RKO (cell line): Measurements from ENCODE around the gene STN1.
"Not testable (repeated sequence)": the region's sequence is repeated elsewhere in the genome, so short reads cannot be mapped to it uniquely, and the experiment has no call there.

Source experiments
- DNase-seq: peaks from one replicate; pipeline ENCODE4 v3.0.0-alpha.2; 2016; ENCODE audit warnings: low spot score

Gene STN1

DNA sequence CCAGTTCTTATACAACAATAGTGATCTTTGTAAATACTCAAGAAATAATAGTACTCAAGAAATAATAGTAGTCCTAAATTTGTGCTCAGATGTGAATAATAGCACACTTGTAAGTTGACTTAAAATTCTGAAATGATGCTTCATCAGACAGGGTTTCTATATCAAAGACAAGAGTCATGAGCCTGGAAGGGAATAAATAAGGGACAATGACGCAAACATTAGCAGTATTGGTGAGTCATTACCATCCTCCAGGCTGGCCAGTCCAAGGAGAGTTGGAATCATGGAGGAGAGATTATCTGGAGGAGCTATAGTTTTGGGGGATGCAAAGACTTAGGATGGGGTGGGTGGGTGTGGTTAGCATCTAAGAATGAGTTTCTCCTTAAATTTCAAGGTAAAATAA lies 56.5 kb downstream of the STN1 start:
- DNase-seq = peak; percentile 73

DNA sequence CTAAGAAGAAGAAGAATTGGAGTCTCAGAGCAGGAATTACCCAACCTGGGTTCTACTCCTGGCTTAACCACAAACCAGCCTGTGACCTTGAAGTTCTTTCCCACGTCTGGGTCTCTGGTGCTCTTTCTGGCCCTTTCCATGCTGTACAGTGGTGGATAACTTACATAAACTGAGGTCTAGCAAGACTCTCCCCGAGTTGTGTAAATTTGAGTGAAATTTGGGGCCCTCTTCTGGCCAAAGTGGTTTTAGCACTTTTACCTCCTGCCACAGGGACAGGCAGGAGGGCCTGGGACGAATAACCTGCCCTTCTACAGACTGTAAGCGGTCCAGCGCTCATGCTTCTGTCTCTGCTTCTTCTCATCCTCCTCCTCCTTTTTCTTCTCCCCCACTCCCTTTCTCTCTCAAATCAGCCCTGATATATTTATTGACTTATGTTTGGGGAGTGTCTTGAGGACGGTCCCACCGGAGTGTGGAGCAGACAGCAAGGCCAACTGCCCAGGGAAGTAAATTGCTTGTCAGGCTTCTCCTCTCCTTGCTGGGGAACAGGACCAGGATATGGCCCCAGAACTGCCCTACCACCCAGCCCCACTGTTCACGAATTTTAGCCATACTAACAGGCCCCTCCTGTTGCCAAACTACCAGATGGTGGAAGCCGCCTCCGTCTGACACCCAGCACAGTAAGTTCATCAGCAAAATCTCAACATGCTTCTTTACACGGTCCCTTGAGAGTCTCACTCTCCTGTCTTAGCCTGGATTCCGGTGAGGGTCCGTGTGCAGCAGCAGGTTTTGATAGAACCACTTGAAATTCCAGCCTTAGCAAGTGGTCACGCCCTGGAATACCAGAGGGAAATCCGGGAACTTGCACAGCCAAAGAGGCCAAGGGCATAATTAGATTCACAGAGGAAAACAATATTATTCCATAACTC lies 58.6 kb downstream of the STN1 start:
- DNase-seq = peak; percentile 62

DNA sequence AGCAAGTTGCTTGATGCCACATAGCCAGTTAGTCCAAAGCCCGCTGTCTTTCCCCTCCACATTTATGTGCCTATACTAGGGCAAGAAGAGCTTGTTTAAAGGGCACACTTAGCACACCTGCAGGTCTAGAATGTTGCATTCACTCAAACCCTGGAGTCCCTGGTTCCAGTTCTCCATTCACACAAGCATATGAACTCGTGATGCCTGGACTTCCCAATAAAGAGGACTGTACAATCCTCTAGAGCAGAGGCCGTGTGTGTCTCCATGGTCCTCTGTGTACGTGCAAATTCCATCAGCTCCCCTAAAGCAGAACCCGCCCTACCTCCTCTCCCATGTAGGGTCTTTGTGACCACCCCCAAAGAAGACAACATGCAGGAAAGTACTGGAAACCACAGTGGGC lies 59.6 kb downstream of the STN1 start:
- DNase-seq = no peak

DNA sequence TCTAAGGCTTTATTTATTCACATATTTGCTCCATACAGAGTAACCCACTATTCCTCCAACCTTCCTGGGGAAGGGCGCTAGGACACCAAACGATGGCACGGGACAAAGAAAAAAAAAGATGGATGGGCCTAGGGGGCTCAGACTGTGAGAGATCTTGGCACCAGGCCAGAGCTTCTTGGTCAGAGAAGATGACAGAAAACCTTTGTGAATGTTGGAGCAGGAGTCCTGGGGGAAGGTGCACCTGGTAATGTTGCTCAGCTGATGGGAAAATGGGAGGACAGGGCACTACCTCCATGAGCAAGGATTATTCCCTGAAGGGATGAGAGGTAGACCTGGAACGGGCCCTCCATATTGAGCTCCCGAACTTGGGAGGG lies 61.2 kb downstream of the STN1 start:
- DNase-seq = no peak

DNA sequence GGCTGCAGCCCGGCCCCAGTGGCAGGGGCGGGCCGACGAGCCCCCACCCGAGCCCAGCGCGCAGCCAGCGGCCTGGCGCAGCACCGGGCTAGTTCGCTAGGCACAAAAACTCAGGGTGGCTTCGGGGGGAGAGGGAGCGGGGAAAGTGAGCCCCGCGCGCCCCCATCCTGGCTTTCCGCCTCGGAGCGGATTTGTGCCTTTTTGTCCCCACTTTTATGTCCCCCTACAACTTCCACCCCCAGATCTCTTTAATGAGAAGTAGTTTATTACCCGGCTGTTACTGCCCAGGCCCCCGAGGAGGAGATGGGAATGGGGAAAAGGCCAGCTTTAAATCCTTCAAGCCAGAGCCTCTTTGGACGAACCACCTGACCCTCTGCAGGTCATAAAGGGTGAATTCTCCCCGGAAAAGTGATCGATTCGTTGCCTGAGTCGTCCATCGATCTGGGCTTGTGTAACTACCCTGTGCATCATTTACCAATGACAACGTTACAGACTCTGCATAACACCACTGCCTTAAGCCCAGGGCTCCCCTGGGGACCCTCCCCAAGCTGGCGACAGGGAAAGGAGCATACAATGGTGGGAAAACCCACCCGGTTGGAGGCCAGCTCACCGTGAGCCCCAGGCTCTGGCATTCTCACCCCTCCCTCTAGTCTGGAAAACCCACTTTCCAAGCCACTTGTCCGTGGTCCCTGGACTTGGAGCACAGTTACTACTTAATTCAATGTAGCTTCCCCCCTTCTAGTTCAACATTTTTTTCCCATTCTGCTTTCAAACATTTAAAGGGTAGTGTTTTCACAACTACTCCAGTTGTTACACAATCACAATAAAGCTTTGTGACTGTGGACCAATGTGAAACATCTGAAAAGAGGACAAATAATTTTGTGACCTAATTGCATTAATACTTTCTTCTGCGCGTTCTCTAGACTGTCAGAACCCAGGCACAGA lies 61.9 kb downstream of the STN1 start:
- no peak for DNase-seq

DNA sequence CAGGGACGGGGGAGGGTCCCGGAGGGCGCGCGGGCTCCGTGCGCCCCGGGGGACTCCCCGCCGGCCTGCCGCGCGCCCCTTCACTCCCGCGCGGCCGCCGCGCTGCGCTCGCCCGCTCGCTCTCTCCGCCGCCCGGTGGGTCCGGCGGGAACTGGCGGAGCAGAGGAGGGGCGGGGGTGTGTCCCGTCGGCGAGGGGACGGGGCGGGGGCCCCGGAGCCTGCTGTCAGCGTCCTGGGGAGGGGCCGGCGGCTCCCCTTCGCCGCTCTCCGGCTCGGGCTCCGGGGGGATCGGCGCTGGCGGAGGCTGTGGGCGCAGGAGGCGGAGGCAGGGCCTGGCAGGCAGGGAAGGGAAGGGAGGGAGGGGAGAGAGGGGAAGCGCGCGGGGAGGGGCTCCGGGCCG lies 62.6 kb downstream of the STN1 start, which contains the start of gene SH3PXD2A:
Gene SH3PXD2A (minus strand): TSS at position 153 of the 400 bp plus-strand sequence. CDS start 310 bp downstream, outside the sequence.
- no peak for DNase-seq

DNA sequence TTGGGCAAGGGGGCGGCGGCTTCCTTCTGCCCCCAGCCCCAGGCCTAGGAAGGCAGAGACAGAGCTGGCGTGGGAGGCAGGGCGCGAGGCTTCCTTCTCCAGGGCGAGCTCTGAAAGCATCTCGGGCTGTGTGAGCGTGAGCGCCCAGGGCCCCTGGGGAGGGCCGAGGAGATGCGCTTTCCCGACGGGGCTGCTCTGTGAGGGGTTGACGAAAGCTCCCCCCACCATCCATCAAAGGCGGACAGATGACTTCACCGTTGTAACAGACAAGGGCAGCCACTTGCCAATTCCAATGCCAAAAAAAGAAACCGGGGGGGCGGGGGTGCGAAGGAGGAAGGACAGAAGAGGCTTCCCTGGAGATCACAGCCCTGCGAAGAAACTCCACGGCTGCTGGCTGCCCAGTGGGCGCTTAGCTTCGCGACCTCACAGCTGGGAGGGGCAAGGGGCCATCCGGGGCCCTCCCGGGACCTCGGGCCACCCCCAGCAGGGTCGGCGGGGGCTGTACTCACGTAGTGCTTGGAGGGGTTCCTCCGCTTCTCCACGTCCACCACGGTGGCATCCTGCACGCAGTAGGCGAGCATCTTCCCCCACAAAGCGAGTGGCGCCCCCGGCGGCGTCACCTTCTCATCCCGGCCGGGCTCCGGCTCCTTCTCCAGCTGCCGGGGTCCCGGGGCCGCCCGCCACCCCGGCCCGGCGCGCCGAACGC lies 63.1 kb downstream of the STN1 start:
- DNase-seq = no peak

DNA sequence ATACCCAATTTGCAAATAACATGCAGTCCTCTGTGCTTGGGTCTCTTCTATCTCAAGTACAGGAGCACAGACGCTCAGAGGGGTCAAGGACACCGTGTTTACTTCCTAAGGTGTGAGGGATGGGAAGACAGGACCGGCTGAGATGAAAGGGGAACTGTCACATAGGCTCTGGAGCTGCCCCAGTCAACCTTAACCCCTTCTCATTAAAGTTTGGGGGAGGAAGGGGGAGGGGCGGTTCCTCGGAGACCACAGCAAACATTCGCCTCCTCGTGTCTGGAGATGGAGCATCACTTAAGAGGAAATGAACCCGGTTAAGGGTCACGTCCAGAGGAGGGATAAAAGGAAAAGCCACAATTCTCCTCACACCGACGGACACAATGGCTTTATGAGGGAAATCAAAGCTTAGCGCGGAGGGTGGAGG lies 63.7 kb downstream of the STN1 start:
- DNase-seq = no peak

DNA sequence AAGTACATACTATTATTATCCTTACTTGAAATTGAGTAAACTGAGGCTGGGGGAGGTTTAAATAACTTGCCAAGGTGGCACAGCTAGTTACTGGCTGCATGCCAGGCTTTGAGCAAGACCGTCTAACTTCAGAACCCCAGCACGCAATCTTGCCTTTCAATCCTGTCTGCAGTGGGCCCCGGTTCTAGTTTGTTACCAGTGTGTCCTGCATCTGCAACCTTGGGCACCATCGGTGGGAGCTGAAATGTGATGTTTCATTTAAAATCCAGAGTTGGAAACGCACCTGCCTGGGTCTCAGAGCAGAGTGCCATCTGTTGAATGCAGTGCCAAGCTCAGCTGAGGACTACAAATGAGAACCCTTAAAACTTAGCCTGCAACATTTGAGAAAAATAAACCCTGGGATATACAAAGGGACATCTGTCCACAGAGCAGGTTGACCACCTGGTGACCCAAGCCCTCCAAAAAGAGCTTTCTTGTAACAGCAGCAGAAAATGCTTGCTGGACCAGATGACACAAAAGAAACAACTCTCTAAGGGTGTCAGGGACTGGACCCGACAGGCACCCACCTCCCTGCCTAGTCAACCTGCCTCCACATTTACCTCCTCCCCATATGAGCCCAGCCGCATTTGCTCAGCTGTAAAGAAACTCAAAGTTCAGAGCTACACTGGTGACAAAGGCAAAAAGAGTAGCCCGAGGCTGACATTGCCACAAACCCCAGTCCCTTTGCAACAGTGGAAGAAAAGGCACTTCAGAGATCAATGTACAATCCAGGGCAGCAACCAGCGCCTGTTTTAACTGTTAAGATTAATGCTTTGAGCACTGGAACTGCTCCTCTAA lies 64.3 kb downstream of the STN1 start:
- DNase-seq = no peak

DNA sequence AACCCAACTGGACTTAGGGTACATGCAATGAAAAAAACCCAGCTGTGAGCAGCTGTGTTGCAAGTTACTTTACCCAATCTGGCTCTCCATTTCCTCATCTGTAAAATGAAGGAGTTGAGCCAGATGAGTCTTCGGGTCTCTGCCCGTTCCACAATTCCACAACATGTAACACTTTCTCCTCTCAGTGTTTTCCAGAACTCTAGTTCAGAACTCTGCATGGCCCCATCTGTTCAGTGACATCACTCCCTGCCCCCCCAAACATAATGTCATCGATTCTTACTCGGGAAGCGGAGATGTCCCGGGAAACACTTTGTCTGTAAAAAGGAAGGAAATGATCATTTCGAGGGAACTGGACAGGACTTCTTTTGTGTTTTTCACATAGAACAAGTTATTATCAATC lies 65.1 kb downstream of the STN1 start:
- no peak for DNase-seq

DNA sequence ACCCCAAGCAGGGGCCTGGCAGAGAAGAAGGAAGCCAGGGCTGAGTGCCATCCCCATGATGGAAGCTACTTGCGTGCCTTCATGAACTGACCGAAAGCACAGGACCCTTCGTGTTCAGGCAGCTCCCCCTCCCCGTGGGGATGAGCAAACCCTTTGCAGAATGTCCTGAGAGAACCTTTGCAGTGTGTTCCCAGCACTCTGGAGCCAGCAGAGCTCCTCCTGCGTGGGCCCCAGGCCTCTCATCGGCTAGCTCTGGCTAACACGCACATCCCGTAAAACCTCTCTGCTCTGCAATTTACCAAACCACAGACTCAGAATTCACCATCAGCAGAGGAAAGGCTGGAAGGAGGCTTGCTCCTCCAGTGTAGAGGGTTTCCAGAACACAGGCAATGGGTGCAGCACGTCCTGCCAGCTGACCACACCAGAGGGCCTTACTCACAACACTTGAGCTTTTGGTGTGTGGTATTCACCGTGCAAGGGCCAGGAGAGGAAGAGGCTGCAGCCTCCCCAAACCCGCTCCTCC lies 65.7 kb downstream of the STN1 start:
- DNase-seq = no peak

DNA sequence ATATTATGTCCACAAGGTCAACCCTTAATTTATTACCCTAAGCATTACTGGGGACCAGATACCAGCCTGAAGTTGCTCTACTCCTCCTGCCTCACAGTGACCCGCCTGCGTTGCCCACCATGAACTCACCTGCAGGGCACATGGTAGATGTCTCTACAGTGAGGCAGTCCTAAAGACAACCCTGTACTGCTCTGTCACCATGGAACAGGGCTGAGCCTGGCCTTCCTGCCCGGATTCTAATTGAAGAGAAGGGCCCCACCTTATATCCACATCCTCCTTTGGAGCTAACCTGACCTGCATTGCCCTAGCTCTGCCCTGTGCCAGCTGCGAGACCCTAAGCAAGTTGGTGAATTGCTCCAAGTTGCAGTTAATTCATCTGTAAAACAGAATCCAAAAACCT lies 66.7 kb downstream of the STN1 start:
- DNase-seq = no peak

DNA sequence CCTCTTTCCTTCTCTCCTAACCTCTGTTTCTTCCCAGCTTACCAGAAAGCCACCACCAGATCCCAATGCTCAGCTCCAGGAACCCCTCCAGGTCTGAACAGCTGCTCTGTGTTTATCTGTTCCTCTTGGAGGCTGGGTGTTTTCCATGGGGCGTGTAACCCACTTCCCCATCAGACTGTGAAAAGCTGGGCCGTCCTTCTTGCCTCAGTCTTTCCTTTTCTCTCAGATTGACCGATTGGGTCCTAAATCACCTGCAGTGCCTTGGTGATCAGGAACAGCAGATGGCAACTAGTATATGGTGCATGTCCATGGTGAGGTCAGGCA lies 67.5 kb downstream of the STN1 start:
- DNase-seq = no peak

DNA sequence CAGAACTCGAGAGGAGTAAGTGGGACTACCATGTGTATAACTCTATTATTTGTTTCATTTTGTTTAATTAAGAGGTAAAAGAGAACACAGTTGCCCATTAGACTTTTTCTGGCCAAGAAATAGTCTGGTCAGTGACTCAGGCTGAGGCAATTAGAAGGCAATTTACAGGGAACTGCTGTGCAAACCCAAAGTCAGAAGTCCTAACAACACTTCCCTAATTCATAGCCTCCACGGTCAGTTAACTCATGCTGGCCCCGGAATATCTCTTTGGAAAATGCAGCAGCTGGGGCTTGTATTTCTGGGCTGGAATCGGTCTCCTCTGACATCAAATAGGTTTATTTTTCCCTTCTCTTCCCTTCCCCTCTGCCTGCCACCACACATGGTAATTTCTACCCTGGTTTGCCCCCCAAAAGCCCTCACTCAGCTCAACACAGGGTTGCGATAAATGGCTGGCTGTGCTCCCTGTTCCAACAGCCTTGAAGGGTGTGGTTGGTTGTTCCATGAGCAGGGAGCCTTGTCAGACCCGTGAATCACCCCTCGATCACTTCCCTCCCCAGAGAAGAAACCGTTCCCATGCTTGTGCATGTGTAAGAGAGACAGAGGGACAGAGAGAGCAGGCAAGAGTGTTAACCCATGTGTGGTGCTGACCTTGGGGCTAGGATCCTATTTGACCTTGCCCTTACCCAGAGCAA lies 68.0 kb downstream of the STN1 start:
- peak; percentile 90 for DNase-seq

DNA sequence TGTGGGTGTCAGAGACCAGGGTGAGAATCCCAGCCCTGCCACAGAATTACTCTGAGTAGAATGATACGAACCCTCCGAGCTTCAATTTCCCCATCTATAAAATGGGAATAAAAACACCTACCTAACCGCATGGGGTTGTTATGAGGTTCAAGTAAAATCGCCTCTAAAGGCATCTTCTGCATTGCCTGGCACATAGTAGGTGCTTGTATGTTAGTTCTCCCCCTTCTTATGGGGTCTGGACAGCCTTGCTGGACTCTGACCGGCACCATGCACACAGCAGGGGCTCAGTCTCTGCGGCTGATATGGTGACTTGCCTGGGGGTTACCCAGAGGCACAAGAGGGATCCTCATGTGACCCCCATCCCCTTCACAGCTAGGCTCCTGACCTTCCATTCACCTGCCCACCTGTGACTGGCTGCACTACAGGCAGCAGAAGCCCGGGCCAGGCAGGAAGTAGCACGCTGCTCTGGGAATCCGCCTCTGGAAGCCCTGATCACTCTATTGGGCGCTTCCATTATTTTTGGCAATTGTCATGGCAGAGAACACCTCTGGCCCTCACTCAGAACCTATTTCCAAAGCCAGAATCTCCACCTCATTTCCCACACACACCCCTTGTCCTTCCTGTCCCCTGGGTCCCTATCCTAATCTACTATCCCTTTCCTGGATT lies 68.6 kb downstream of the STN1 start:
- DNase-seq = no peak

DNA sequence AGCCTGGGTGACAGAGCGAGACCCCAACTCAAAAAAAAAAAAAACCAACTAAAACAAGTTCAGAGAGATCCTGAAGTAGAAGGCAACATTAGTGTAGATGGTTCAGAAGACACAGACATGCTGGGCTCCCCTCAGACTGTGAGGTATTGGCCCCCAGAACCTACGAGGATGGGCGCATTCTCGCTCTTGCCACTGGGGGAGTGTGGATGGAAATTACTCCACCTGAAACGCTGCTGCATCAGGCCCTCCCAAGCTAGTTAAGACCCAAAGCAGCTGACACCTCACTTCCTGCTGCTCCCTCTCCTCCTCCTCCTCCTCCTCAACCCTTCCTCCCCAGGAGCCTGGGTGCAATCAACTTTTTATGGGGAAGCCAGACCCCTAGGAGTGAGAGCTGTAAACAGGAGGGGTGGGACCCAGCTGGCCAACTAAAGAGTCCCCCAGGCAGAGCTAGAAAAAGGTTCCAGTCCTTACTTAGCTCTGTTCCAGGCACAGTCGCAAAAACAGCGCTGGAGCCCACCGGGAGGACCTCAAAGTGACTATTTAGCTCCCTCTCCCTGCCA lies 70.0 kb downstream of the STN1 start:
- DNase-seq = no peak

DNA sequence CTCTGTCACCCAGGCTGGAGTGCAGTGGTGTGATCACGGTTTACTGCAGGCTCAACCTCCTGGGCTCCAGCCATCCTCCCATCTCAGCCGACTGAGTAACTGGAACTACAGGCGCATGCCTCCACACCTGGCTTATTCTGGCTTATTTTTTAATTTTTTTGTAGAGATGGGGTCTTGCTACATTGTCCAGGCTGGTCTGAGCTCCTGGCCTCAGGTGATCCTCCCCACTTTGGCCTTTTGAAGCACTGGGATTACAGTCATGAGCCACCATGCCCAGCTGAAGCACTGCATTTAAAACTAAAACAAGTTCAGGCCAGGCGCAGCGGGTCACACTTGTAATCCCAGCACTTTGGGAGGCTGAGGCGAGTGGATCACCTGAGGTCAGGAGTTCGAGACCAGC lies 70.6 kb downstream of the STN1 start:
- no peak for DNase-seq

DNA sequence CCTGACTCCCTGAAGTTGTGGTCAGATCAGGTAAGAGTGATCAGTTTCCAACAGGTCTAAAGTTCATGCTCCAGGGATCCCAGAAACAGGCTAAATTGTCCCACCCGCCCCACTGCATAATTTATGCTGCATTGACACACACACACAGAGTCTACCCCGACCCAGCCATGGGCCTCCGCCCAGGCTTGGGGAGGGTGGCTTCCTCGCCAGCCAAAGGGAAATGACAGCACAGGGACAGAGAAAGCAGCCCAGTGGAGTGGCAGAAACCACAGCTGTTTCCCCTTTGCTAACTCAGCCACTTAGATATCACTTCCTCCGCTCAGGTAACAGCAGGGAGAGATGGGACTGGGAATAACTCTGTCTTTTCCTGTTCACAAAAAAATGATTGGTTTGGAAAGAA lies 72.0 kb downstream of the STN1 start:
- DNase-seq = no peak

DNA sequence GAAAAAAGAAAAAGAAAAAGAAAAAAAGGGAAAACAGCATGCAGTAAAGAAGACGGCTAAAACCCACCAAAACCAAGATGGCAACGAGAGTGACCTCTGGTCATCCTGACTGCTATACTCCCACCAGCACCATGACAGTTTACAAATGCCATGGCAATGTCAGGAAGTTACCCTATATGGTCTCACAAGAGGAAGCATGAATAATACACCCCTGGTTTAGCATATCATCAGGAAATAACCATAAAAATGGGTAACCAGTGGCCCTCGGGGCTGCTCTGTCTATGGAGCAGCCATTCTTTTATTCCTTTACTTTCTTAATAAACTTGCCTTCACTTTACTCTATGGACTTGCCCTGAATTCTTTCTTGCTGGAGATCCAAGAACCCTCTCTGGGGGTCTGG lies 72.6 kb downstream of the STN1 start:
- DNase-seq = not testable (repeated sequence)
